Ramos (cell line): Measurements from ENCODE around the gene RNH1.
"Not testable (repeated sequence)": the region's sequence is repeated elsewhere in the genome, so short reads cannot be mapped to it uniquely, and the experiment has no call there.

ENCODE experiments used
- in situ Hi-C: fragments of 300-500 bp; cut with MboI; formaldehyde crosslinking; loops from one replicate; pipeline ENCODE4 v1.14.3; 2022; ENCODE audit warnings: low sequenced_read_pairs; ENCODE audit not compliant: unreplicated experiment

Gene RNH1

GRCh38 chr11:487571-488021, 19.4 kb downstream of the RNH1 start:
- in situ Hi-C loops = no loop called here

GRCh38 chr11:486189-486588, 20.9 kb downstream of the RNH1 start:
- in situ Hi-C loops = no loop called here

- in situ Hi-C loops = no loop called here
Measured at GRCh38 chr11:484616-485015, 22.4 kb downstream of the RNH1 start.

- in situ Hi-C loops = no loop called here
Measured at GRCh38 chr11:479311-479710, 27.7 kb downstream of the RNH1 start.

- in situ Hi-C loops = no loop called here
Measured at GRCh38 chr11:477052-477715, 29.9 kb downstream of the RNH1 start.

GRCh38 chr11:476416-476815, 30.6 kb downstream of the RNH1 start:
- in situ Hi-C loops = no loop called here

GRCh38 chr11:475941-476340, 31.1 kb downstream of the RNH1 start:
- in situ Hi-C loops = no loop called here

- in situ Hi-C loops = no loop called here
Measured at GRCh38 chr11:474914-475506, 32.0 kb downstream of the RNH1 start.

- in situ Hi-C loops = no loop called here
Measured at GRCh38 chr11:473962-474785, 32.9 kb downstream of the RNH1 start.

- in situ Hi-C loops = no loop called here
Measured at GRCh38 chr11:473415-473814, 33.6 kb downstream of the RNH1 start.

GRCh38 chr11:472816-473215, 34.2 kb downstream of the RNH1 start:
- in situ Hi-C loops = no loop called here

GRCh38 chr11:472272-472671, 34.8 kb downstream of the RNH1 start:
- in situ Hi-C loops = no loop called here

GRCh38 chr11:471468-472145, 35.4 kb downstream of the RNH1 start:
- in situ Hi-C loops = no loop called here

- in situ Hi-C loops = no loop called here
Measured at GRCh38 chr11:469684-470560, 37.1 kb downstream of the RNH1 start.

- in situ Hi-C loops = not testable (repeated sequence)
Measured at GRCh38 chr11:469026-469683, 37.9 kb downstream of the RNH1 start.

GRCh38 chr11:468493-468892, 38.5 kb downstream of the RNH1 start:
- in situ Hi-C loops = no loop called here

GRCh38 chr11:468036-468435, 39.0 kb downstream of the RNH1 start:
- in situ Hi-C loops = no loop called here

GRCh38 chr11:465896-466530, 41.0 kb downstream of the RNH1 start:
- in situ Hi-C loops = no loop called here

GRCh38 chr11:464316-464715, 42.7 kb downstream of the RNH1 start:
- in situ Hi-C loops = no loop called here
